ENCODE measurements around the gene CCDC197. TPM values are rescaled to one million over a fixed set of nuclear protein-coding genes. Genes with fewer than 3 reads are reported as not detected.

CCDC197 gene
- polyA plus RNA-seq, 1 experiment, result not detected

DNA sequence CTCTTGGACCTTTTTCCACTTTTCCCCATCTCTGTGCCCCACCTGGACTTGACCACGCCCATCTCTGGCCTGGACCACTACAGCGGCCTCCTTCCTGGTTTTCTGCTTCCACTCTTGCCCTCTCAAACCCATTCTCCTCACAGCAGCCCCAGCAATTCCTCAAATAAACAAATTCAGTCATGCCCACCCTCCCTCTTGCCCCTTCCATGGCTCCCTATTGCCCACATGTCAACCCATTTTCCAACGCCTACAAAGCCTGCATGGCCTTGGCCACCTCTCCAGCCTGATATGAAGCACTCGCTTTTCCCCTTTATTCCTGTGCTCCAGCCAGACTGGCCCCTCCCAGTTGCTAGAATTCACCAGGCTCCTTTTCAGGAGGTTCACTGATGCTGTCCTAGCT, 23.2 kb downstream of the CCDC197 start:
- CTCF ChIA-PET, result interaction anchor here (0.9 to 2.3 kb wide), 5 partner anchors 7 to 116 kb away, joined by 3 to 9 read pairs (median 6); no protein-coding TSS in a partner anchor
- TF ChIP-seq CTCF (IDR thresholded peaks at IDR 0.05; ENCODE audit: insufficient read depth, low read depth, low read length), result no peak
- Histone ChIP-seq H3K4me3 (ENCODE audit: low read depth, low read length) (no peak overlapping the region), H3K27me3 (ENCODE audit: control insufficient read depth, insufficient read depth, low read length) (peaks cover 6% of the 10 kb centered on the region), H3K36me3 (ENCODE audit: control insufficient read depth, insufficient read depth, low read length) (no peaks in the 10 kb centered on the region)
- no peak for DNase-seq (ENCODE audit: low read depth)
- POLR2A ChIA-PET, result no interaction called here

DNA sequence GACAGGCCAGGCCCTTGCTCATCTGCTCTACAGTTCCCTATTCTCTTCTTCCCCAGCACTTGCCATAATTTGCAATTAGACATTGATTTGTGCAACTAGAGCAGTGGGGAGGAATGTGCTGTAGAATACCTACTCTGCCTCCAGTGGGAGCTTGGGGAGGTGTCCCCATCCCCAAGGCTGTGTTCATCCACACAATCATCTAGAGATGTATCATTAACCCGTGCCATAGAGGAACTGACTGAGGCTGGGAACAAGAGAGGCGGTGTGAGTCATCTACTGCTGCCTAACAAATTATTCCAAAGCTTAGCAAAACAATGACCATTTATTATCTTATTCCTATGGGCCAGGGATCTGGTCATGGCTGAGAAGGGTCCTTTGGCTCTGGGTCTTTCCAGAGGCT, 23.9 kb downstream of the CCDC197 start:
- no peak for DNase-seq (ENCODE audit: low read depth)
- Histone ChIP-seq H3K27me3 (ENCODE audit: control insufficient read depth, insufficient read depth, low read length) (peaks cover 2% of the 10 kb centered on the region), H3K4me3 (ENCODE audit: low read depth, low read length) (no peak overlapping the region), H3K36me3 (ENCODE audit: control insufficient read depth, insufficient read depth, low read length) (no peaks in the 10 kb centered on the region)
- ChIA-PET CTCF (interaction anchor here (1.3 to 1.9 kb wide), 4 partner anchors 8 to 116 kb away, joined by 3 to 6 read pairs (median 6); no protein-coding TSS in a partner anchor), POLR2A (no interaction called here)
- no peak for TF ChIP-seq CTCF (IDR thresholded peaks at IDR 0.05; ENCODE audit: insufficient read depth, low read depth, low read length)

DNA sequence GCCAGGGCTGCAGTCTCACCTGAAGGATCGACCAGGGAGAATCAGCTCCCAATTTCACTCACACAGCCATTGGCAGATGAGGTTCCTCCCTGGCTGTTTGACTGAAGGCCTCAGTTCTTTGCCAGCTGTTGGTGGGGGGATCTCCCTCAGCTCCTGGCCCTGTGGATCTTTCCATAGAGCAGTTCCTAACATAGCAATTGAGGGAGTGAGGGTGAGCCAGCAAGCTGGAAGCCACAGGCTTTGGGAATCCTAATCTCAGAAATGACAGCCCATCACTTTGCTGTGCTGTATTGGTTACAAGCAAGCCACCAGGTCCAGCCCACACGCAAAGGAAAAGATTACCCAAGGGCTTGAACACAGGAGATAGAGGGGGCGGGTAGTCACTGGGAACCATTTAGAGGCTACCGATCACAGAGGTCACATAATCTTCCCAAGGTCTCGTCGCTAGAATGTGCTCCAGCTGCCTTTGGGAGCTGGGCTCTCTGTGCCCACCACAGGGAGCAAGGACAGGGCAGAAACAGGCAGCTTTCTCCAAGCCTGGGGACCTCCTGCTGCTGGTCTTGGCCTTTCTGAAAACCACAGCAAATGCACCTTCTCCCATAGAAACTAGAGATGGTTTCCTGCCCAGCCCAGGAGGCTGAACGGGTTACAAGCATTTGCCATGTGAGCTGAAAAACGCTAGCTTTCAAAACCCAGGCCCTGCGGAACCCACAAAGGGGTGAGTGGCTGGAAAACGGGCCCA, 24.5 kb downstream of the CCDC197 start:
- CTCF ChIA-PET, result interaction anchor here (1.3 to 1.9 kb wide), 5 partner anchors 9 to 115 kb away, joined by 3 to 6 read pairs (median 5); no protein-coding TSS in a partner anchor
- POLR2A ChIA-PET, result no interaction called here
- DNase-seq (ENCODE audit: low read depth), result no peak
- TF ChIP-seq CTCF (IDR thresholded peaks at IDR 0.05; ENCODE audit: insufficient read depth, low read depth, low read length), result no peak
- no peaks in the 10 kb centered on the region for H3K36me3 ChIP-seq (ENCODE audit: control insufficient read depth, insufficient read depth, low read length)
- no peak overlapping the region for H3K4me3 ChIP-seq (ENCODE audit: low read depth, low read length)
- H3K27me3 ChIP-seq (ENCODE audit: control insufficient read depth, insufficient read depth, low read length), result peaks cover 2% of the 10 kb centered on the region

DNA sequence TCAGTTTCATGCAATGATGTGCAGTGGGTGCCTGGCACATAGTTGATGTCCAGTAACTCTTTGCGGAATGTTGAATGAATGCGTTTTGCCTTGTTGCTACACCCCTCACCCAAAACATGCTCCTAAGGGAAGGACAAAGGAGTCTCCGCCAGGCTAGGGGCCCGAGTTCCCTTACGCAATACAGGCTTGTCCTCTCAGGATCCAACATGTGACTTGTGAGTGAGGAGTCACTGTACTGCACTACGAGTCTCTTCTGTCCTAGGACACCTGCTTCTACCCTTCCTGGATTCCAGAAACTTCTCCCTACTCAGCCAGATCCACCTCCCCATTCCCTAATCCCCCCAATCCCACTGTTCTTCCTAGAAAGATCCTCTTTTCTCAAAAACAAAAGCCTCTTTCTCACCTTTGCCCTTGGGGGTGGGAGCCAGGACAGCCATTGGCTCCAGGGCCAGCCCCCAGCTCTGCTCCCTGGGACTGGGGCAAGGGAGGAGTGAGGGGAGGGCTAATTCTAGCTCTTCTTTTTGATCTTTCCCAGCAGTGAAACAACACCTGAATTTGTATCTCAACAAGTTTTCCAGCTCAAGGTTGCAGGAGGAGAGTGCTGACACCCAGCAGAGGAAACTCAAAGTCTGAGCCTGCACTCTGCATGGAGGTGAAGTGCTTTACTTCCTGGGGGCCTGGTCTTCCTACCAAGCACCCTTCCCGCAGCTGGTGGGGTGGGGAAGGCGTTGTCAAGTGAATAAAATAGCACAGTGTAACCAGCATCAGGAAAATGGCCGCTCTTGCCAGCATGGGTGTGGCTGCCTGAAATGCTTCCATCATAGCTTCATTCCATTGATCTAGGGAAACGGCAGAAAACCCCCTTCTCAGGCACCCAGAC, 25.7 kb downstream of the CCDC197 start:
- no peak overlapping the region for H3K4me3 ChIP-seq (ENCODE audit: low read depth, low read length)
- ChIA-PET POLR2A (no interaction called here), CTCF (interaction anchor here (0.9 to 1.5 kb wide), 3 partner anchors 14 to 114 kb away, joined by 3 to 5 read pairs (median 4); no protein-coding TSS in a partner anchor)
- H3K36me3 ChIP-seq (ENCODE audit: control insufficient read depth, insufficient read depth, low read length), result no peaks in the 10 kb centered on the region
- no peak for DNase-seq (ENCODE audit: low read depth)
- TF ChIP-seq CTCF (IDR thresholded peaks at IDR 0.05; ENCODE audit: insufficient read depth, low read depth, low read length), result no peak
- peaks cover 2% of the 10 kb centered on the region for H3K27me3 ChIP-seq (ENCODE audit: control insufficient read depth, insufficient read depth, low read length)

GRCh38 chr14:94024549-94024948, 27.4 kb downstream of the CCDC197 start:
- CTCF ChIA-PET, result interaction anchor here (0.8 to 1.4 kb wide), 3 partner anchors 12 to 112 kb away, joined by 3 to 7 read pairs (median 4); no protein-coding TSS in a partner anchor
- no peak for TF ChIP-seq CTCF (IDR thresholded peaks at IDR 0.05; ENCODE audit: insufficient read depth, low read depth, low read length)
- no peak for DNase-seq (ENCODE audit: low read depth)

More at GRCh38 chr14:94024549-94024948, 27.4 kb downstream of the CCDC197 start:
- POLR2A ChIA-PET, result no interaction called here
- no peaks in the 10 kb centered on the region; the same call in none of the 2 replicates for H3K27me3 ChIP-seq (ENCODE audit: control insufficient read depth, insufficient read depth, low read length)
- H3K36me3 ChIP-seq (ENCODE audit: control insufficient read depth, insufficient read depth, low read length), result no peaks in the 10 kb centered on the region
- no peak overlapping the region for H3K4me3 ChIP-seq (ENCODE audit: low read depth, low read length)
